Esophagus (tissue), 2 donors: Measurements from ENCODE around the gene COL27A1. TPM values are rescaled to one million over a fixed set of nuclear protein-coding genes. Genes with fewer than 3 reads are reported as not detected.

Source experiments
- H3K27ac ChIP-seq, 2 donors: one replicate each; pipeline ENCODE4 v1.5.1; 2013; ENCODE audit warnings: low read depth in 2 of 2, mild to moderate bottlenecking in 2 of 2, inconsistent platforms in 1 of 2, low read length in 1 of 2, moderate library complexity in 1 of 2
- H3K27me3 ChIP-seq, 2 donors: one replicate each; pipeline ENCODE4 v1.6.1; 2013; ENCODE audit warnings: low read length in 2 of 2, control low read depth in 1 of 2, mild to moderate bottlenecking in 1 of 2; ENCODE audit not compliant: insufficient read depth in 2 of 2, control insufficient read depth in 1 of 2
- H3K36me3 ChIP-seq, 2 donors: one replicate each; pipeline ENCODE4 v1.6.1; 2013; ENCODE audit warnings: low read length in 1 of 2; ENCODE audit not compliant: control insufficient read depth in 2 of 2, insufficient read depth in 2 of 2
- H3K4me1 ChIP-seq, 2 donors: one replicate each; pipeline ENCODE4 v1.6.1; 2013; ENCODE audit warnings: low read length in 1 of 2; ENCODE audit not compliant: control insufficient read depth in 2 of 2, insufficient read depth in 2 of 2
- H3K4me3 ChIP-seq, 2 donors: one replicate each; pipeline ENCODE4 v1.5.1; 2013; ENCODE audit warnings: low read length in 2 of 2, mild to moderate bottlenecking in 2 of 2, low read depth in 1 of 2, moderate library complexity in 1 of 2
- H3K9me3 ChIP-seq, 2 donors: one replicate each; pipeline ENCODE4 v1.6.1; 2013; ENCODE audit warnings: mild to moderate bottlenecking in 2 of 2, low read depth in 1 of 2, low read length in 1 of 2, moderate library complexity in 1 of 2; ENCODE audit not compliant: control insufficient read depth in 2 of 2, insufficient read depth in 1 of 2
- WGBS, 2 donors: extraction: QIAGEN DNeasy Blood & Tissue Kit; methylation state at CpG; one replicate each; pipeline ENCODE4 v1.1.7; 2013; 5-methylcytosine and 5-hydroxymethylcytosine counted together
- polyA plus RNA-seq, 2 donors: library from polyadenylated mRNA; stranded (reverse); fragments of 200-250 nt; gene quantifications; one replicate each; pipeline ENCODE4 v1.2.3, GENCODE V29; 2013
- donor health status: healthy with polysubstance abuse.
- donor health status: Bipolar disorder and iron deficiency.

COL27A1 gene
- polyA plus RNA-seq, 2 donors: 7.2 to 32.6 TPM

DNA sequence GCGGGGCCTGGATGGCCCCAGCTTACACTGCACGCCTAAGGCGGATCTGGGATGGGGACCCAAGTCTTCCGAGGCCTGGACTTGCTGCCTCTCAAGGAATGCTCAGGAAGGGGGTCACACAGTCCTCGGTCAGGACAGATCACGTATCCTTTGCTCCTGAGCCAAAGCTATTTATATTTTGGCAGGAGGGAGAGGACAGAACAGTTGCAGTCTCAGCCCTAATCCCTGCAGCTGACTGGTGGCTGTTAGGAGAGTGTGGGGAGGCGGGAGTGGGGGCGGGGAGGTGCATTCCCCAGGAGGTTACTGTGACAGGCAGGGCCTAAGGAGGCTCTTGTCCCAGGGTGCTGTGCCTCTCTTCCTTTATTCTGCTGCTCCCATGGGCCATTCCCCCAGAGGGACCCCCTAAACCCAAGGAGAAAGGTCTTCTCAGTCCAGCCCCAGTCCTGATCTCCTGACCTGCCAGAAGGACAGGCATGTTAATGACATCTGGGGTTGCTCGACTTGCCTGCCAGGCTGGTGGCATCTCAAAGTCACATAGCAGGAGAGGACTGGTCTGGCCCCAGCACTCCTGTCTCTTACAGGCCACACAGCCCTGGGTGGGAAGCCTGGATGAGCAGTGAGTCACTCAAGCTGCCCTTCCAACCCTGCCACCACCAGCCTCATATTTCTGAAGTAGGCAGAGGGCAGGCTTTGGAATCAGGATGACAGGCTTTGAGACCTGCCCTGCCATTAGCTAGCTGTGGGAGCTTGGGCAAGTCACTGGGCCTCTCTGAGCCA is 51.9 kb downstream of the COL27A1 start:
- H3K27ac ChIP-seq: peak overlapping the region in 1 of 2 donors; percentile 17
- no peaks in the 10 kb centered on the region for H3K36me3 ChIP-seq
- H3K4me3 ChIP-seq: no peak overlapping the region
- peaks cover 0 to 6% of the 10 kb centered on the region in 2 donors for H3K4me1 ChIP-seq
- H3K27me3 ChIP-seq: no peaks in the 10 kb centered on the region
- no peaks in the 10 kb centered on the region for H3K9me3 ChIP-seq
- 49 to 65% methylated on average over 9 of the region's 9 CpGs for WGBS, 2 donors

DNA sequence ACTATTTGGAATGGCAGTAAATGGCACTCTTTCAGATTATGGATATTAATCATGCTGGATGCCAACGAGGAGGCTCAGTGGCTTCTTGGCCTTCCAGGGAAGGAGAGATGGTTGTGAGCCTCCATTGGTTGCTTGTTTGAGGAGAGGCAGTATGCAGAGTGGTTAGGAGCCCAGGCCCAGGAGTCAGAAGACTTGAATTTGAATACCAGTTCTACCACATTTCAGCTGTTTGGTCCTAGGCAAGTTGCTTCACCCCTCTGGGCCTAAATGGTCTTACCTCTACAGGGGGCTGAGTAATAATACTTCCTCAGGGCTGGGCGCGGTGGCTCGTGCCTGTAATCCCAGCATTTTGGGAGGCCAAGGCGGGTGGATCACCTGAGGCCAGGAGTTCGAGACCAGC is 52.5 kb downstream of the COL27A1 start:
- H3K4me3 ChIP-seq: no peak overlapping the region
- H3K4me1 ChIP-seq: peaks cover 0 to 6% of the 10 kb centered on the region in 2 donors
- no peaks in the 10 kb centered on the region for H3K9me3 ChIP-seq
- no peaks in the 10 kb centered on the region for H3K36me3 ChIP-seq
- 78 to 80% methylated on average over 6 of the region's 6 CpGs for WGBS, 2 donors
- no peak overlapping the region for H3K27ac ChIP-seq
- H3K27me3 ChIP-seq: no peaks in the 10 kb centered on the region

DNA sequence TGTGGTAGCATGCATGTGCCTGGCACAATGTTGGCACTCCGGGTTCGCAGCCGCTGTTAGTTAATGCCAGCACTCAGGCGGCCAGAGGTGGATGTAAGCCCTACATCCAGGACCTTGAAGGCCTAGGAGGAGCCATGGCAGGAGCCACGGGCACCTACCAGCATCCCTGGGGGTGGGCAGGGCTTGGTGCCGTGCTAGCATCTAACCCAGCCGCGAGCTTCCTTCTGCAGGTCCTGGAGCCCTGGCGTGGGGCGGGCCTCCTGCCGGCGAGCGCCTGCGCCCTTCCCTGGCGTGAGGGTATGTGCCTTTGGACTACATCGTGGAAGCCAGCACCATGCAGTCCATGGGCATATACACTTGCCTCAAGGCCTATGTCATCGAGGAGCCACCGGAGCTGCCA is 53.8 kb downstream of the COL27A1 start:
- H3K27me3 ChIP-seq: no peaks in the 10 kb centered on the region
- 95% methylated on average over 18 of the region's 18 CpGs for WGBS, 2 donors
- no peaks in the 10 kb centered on the region for H3K9me3 ChIP-seq
- no peak overlapping the region for H3K4me3 ChIP-seq
- no peaks in the 10 kb centered on the region for H3K36me3 ChIP-seq
- H3K27ac ChIP-seq: no peak overlapping the region
- H3K4me1 ChIP-seq: peaks cover 2 to 6% of the 10 kb centered on the region in 2 donors

DNA sequence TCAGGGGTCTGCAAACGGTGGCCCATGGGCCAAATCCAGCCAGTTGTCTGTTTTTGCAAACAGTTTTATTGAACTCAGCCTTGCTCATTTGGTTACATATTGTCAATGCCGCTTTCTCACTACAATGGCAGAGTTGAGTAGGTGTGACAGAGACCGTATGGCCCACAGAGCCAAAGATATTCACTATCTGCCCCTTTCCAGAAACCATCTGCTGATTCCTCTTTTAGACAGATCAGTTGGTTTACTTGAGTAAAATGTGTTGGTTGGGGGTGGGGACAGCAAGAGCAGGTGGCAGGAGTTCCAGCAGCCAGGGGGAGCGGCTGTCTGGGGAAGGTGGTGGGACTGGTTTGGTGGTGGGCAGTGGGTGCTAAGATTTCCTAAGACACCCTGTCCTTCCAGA is 54.8 kb downstream of the COL27A1 start:
- 90% methylated on average over 4 of the region's 4 CpGs for WGBS, 2 donors
- H3K9me3 ChIP-seq: no peaks in the 10 kb centered on the region
- H3K27me3 ChIP-seq: no peaks in the 10 kb centered on the region
- H3K36me3 ChIP-seq: no peaks in the 10 kb centered on the region
- H3K27ac ChIP-seq: no peak overlapping the region
- H3K4me3 ChIP-seq: no peak overlapping the region
- H3K4me1 ChIP-seq: peaks cover 4 to 13% of the 10 kb centered on the region in 2 donors

DNA sequence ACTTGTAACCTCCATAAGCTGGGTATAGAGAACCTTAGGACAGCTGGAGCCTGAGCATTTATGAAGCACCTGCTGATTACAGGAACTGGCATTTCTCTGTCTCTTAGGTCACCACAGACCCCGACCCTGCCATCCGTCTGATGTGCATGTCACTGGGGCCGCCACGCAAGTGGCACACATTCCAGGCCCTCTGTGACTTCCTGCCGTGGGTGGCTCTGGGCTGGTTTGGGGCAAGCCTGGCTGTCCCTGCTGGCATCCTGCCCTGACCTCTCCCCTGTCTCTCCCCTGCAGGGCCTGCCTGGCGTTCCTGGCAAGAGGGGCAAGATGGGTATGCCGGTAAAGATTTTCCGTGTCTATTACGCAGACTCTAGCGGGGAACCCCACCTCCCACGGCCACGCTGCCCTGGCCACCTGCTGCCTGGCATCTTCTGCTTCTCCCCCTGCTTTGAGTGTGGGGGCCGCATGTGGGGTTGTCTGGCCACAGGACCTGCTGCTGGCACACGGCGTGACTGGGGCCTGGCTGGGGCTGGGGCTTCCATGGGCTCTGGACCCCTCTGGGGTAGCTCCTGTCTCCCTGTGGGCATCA is 55.4 kb downstream of the COL27A1 start:
- Histone ChIP-seq H3K27me3 (no peaks in the 10 kb centered on the region), H3K27ac (no peak overlapping the region), H3K36me3 (no peaks in the 10 kb centered on the region), H3K4me1 (peaks cover 4 to 15% of the 10 kb centered on the region in 2 donors), H3K4me3 (no peak overlapping the region), H3K9me3 (no peaks in the 10 kb centered on the region)
- 72 to 84% methylated on average over 15 of the region's 15 CpGs for WGBS, 2 donors

DNA sequence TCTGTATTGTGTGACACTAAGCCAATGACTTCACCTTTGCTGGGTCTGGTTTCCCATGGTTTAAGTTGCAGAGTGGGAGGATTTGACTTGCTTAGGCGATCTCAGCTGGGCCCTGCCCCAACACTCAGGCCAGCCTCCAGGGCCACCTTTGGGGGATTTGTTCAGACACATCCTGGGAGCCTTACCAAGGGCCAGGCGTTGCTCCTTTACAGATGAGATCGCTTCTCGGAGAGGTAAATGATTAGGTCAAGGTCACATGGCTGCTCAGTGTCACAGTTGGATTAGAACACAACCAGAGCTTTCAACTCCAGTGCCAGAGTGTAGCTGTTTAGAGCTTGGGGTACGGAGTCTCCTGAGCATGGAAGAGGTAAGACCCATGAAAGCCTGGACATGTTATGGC is 57.5 kb downstream of the COL27A1 start:
- H3K4me3 ChIP-seq: no peak overlapping the region
- peaks cover 0 to 3% of the 10 kb centered on the region in 2 donors for H3K36me3 ChIP-seq
- H3K9me3 ChIP-seq: no peaks in the 10 kb centered on the region
- H3K27me3 ChIP-seq: no peaks in the 10 kb centered on the region
- WGBS, 2 donors: 71 to 72% methylated on average over 5 of the region's 5 CpGs
- no peak overlapping the region for H3K27ac ChIP-seq
- peaks cover 4 to 14% of the 10 kb centered on the region in 2 donors for H3K4me1 ChIP-seq

DNA sequence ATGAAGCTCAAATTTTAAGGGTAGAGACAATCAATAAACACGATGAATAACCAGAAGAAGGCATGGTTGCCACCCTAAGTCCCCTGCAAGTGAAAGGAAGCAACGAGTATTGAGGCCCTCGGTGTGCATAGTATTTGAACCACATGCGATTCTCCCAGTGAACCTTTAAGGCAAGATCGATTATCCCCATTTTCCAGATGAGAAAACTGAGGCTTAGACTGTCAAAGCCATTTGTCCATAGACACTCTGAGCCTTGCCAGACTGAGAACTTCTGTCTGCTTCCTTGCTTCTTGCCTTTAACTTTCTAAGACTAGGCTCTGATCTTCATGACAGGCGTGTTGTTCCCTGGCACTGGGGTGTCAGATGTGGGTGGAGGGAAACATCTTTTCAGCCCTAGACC is 58.2 kb downstream of the COL27A1 start:
- no peak overlapping the region for H3K4me3 ChIP-seq
- WGBS, 2 donors: 91 to 92% methylated on average over 6 of the region's 6 CpGs
- peaks cover 4 to 14% of the 10 kb centered on the region in 2 donors for H3K4me1 ChIP-seq
- no peak overlapping the region for H3K27ac ChIP-seq
- no peaks in the 10 kb centered on the region for H3K9me3 ChIP-seq
- no peaks in the 10 kb centered on the region for H3K27me3 ChIP-seq
- peaks cover 0 to 3% of the 10 kb centered on the region in 2 donors for H3K36me3 ChIP-seq

DNA sequence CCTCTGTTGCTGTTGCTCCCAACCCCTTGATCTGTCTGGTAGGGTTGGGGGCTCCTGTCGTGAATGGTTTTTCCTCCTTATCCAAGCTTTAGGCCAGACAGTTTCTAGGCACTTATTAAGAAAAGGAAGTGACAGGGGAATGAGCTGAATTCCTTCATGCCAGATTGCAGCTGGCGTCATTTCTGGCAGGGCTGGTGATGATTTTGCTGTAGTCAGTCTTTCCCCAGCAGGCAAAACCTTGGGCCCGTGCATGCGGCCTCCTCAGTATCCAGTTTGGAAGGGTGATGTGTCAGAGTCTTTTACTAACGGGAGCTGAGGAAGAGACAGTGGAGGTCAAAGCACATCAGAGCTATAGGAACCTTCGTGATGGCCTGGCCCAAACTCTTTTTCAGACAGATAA is 58.8 kb downstream of the COL27A1 start:
- Histone ChIP-seq H3K27me3 (no peaks in the 10 kb centered on the region), H3K4me1 (peaks cover 4 to 14% of the 10 kb centered on the region in 2 donors), H3K36me3 (peaks cover 0 to 3% of the 10 kb centered on the region in 2 donors), H3K9me3 (no peaks in the 10 kb centered on the region), H3K4me3 (no peak overlapping the region), H3K27ac (no peak overlapping the region)
- 44 to 65% methylated on average over 6 of the region's 6 CpGs for WGBS, 2 donors

DNA sequence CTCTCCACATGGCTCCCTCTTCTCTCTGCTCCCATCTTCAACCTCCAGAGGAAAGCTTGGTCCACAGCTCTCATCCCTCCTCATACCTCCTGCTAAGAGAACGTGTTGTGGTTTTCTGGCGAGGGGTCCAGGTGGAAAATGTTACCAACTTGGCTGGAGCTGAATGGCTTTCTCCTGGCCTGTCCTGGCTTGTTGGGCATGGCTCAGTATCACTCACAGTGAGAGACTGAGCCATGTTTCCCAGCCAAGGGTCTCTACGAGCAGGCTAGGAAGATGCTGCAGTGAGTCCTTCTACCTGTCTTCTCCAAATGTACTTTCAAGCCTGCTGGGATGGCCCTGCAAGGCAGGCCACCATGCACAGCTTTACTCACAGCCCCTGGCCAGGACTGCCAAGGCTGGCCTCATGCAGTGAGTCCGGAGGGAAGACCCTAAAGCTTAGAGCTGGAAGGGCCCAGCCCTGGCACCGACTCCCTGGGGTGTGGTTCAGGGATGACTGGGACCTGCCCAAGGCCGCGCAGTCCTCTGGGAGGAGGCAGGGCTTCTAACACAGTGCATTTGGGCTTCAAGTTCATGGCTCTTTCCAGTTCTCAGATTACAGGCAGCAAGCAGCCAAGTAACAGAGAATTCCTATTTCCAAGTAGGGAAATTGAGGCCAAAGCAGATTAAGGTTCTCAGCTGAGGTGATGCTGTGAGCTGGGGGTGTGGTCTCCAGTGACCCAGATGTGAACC is 59.5 kb downstream of the COL27A1 start:
- Histone ChIP-seq H3K27ac (no peak overlapping the region), H3K27me3 (no peaks in the 10 kb centered on the region), H3K9me3 (no peaks in the 10 kb centered on the region), H3K4me1 (peaks cover 4 to 14% of the 10 kb centered on the region in 2 donors), H3K4me3 (no peak overlapping the region), H3K36me3 (peaks cover 0 to 3% of the 10 kb centered on the region in 2 donors)
- WGBS, 2 donors: 48 to 66% methylated on average over 7 of the region's 7 CpGs
